Measurements from ENCODE around the gene STAT5A. TPM values are rescaled to one million over a fixed set of nuclear protein-coding genes. Genes with fewer than 3 reads are reported as not detected.

Gene STAT5A
- polyA plus RNA-seq, 1 experiment: 5.3 TPM

GRCh38 chr17:42246515-42246914 lies 41.8 kb upstream of the STAT5A start:
- no peak for DNase-seq (ENCODE audit: low read depth, low spot score)
- TF ChIP-seq CTCF (IDR thresholded peaks at IDR 0.05; ENCODE audit: low read depth, low read length): no peak
- no peaks in the 10 kb centered on the region for H3K27me3 ChIP-seq (ENCODE audit: control insufficient read depth, insufficient read depth, low read length)
- H3K9me3 ChIP-seq (ENCODE audit: control insufficient read depth, insufficient read depth, low read length): peaks cover 3% of the 10 kb centered on the region; the same call in 1 of the 2 replicates
- H3K4me3 ChIP-seq (ENCODE audit: low read depth, low read length): no peak overlapping the region
- CTCF ChIA-PET: interaction anchor here (1.0 kb wide), 1 partner anchor 271 kb away, joined by 3 read pairs; no protein-coding TSS in a partner anchor
- no peak overlapping the region for H3K27ac ChIP-seq (ENCODE audit: low read depth, low read length)
- POLR2A ChIA-PET: no interaction called here

DNA sequence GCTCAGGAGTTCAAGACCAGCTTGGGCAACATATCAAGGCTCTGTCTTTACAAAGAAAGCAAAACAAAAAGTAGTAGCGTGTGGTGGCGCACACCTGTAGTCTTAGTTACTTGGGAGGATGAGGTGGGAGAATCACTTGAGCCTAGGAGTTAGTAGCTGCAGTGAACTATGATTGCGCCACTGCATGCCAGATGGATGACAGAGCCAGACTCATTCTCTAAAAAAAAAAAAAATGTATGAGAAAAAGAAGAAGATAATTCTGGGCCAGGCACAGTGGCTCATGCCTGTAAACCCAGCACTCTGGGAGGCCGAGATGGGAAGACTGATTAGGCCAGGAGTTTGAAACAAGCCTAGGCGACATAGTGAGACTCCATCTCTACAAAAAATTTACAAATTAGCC lies 40.6 kb upstream of the STAT5A start:
- TF ChIP-seq CTCF (IDR thresholded peaks at IDR 0.05; ENCODE audit: low read depth, low read length): no peak
- peak overlapping the region; percentile 32 for H3K27ac ChIP-seq (ENCODE audit: low read depth, low read length)
- DNase-seq (ENCODE audit: low read depth, low spot score): peak; percentile 41
- H3K9me3 ChIP-seq (ENCODE audit: control insufficient read depth, insufficient read depth, low read length): peaks cover 3% of the 10 kb centered on the region; the same call in 1 of the 2 replicates
- H3K27me3 ChIP-seq (ENCODE audit: control insufficient read depth, insufficient read depth, low read length): no peaks in the 10 kb centered on the region
- ChIA-PET CTCF (interaction anchor here (1.0 to 1.9 kb wide), 2 partner anchors 15 to 26 kb away, joined by 5 to 12 read pairs; no protein-coding TSS in a partner anchor), POLR2A (interaction anchor here (1.3 kb wide), 1 partner anchor 41 kb away, joined by 3 read pairs; the partner anchor contains the start of gene STAT5A)
- H3K4me3 ChIP-seq (ENCODE audit: low read depth, low read length): no peak overlapping the region

DNA sequence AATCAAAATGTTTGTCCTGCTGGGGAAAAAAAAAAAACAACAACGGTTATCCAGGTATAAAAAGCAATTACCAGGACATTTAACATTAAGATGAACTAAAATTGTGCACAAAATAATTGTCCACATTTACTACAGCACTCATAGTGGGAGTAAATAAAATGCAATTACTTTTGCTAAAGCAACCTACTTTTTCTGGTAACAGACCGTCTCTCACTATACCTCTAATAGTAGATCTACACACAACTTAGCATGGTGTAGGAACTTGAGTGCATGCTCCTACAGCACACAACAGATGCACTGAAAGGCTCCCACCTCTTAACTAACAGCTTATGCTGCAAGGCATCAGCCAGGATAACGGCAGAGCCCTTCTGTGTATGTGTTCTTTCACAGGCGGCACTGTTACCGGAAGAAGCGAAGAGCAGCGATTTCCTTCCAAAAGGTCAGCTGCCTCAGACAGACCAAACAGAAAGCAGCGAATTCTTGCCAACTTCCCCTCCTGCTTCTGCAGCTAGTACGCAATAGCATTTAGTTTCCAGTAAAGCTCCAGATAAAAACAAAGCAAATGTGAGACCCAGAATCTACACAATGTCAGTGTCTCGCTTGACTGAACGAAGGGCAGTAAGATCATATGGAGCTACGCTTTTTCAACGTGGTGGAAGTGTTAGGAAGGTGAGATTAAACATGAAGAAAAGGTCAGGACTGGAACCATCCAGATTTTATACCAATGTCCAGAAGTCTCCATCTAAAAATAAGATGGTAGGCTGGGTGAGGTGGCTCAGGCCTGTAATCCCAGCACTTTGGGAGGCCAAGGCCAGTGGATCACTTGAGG lies 39.7 kb upstream of the STAT5A start:
- Histone ChIP-seq H3K9me3 (ENCODE audit: control insufficient read depth, insufficient read depth, low read length) (peaks cover 3% of the 10 kb centered on the region; the same call in 1 of the 2 replicates), H3K4me3 (ENCODE audit: low read depth, low read length) (peak overlapping the region; percentile 52), H3K27ac (ENCODE audit: low read depth, low read length) (peak overlapping the region; percentile 74), H3K27me3 (ENCODE audit: control insufficient read depth, insufficient read depth, low read length) (no peaks in the 10 kb centered on the region)
- CTCF ChIA-PET: interaction anchor here (0.5 to 1.9 kb wide), 3 partner anchors 16 to 157 kb away, joined by 3 to 12 read pairs (median 5); no protein-coding TSS in a partner anchor
- peak; percentile 78 for DNase-seq (ENCODE audit: low read depth, low spot score)
- TF ChIP-seq CTCF (IDR thresholded peaks at IDR 0.05; ENCODE audit: low read depth, low read length): no peak
- POLR2A ChIA-PET: interaction anchor here (0.6 to 1.3 kb wide), 6 partner anchors 11 to 569 kb away, joined by 3 to 10 read pairs (median 4); partner anchors contain the start of genes CAVIN1, DNAJC7 and STAT5A

DNA sequence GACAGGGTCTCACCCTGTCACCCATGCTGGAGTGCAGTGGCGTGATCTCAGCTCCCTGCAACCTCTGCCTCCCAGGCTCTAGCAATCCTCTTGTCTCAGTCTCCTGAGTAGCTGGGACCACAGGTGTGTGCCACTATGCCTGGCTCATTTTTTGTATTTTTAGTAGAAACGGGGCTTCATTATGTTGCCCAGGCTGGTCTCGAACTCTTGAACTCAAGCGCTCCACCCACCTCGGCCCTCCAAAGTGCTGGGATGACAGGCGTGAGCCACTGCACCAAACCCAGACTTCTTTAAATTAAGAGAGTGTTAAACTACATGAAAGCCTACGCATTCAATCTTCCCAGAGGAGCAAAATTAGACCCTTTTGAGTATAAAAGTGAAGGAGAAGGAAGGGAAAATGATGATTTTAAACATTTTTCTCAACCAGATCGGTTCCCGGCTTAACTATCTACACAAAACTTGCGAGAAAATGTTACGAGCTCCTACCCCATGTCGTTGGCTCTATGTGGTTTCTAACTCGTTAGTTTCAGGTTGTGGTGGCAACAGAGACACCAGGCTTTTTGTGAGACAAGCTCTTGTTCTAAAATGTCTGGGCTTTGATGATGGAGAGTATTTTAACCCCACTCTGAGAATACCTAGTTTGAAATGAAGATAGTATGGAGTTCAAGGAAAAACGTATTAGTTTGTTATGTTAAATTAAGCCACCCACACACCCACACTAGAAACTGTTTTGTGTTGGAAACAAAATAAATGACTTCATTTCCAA lies 38.4 kb upstream of the STAT5A start:
- Histone ChIP-seq H3K4me3 (ENCODE audit: low read depth, low read length) (no peak overlapping the region), H3K9me3 (ENCODE audit: control insufficient read depth, insufficient read depth, low read length) (peaks cover 3% of the 10 kb centered on the region; the same call in 1 of the 2 replicates), H3K27me3 (ENCODE audit: control insufficient read depth, insufficient read depth, low read length) (no peaks in the 10 kb centered on the region), H3K27ac (ENCODE audit: low read depth, low read length) (no peak overlapping the region)
- no peak for DNase-seq (ENCODE audit: low read depth, low spot score)
- POLR2A ChIA-PET: no interaction called here
- TF ChIP-seq CTCF (IDR thresholded peaks at IDR 0.05; ENCODE audit: low read depth, low read length): no peak
- CTCF ChIA-PET: interaction anchor here (0.5 to 1.4 kb wide), 3 partner anchors 26 to 77 kb away, joined by 3 to 12 read pairs (median 4); partner anchors contain the start of gene STAT5B
